ENCODE data around the gene LRRK1.
A peak's percentile ranks its signal among the peaks of the same experiment; 100 is the strongest.

Gene LRRK1

GRCh38 chr15:101013201-101013550 is 94.0 kb downstream of the LRRK1 start:
- TF ChIP-seq, protein P1, sequence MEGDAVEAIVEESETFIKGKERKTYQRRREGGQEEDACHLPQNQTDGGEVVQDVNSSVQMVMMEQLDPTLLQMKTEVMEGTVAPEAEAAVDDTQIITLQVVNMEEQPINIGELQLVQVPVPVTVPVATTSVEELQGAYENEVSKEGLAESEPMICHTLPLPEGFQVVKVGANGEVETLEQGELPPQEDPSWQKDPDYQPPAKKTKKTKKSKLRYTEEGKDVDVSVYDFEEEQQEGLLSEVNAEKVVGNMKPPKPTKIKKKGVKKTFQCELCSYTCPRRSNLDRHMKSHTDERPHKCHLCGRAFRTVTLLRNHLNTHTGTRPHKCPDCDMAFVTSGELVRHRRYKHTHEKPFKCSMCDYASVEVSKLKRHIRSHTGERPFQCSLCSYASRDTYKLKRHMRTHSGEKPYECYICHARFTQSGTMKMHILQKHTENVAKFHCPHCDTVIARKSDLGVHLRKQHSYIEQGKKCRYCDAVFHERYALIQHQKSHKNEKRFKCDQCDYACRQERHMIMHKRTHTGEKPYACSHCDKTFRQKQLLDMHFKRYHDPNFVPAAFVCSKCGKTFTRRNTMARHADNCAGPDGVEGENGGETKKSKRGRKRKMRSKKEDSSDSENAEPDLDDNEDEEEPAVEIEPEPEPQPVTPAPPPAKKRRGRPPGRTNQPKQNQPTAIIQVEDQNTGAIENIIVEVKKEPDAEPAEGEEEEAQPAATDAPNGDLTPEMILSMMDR (IDR thresholded peaks at IDR 0.05; ENCODE audit: insufficient read depth, missing control alignments), result no peak
- DNase-seq (ENCODE audit: insufficient read length, low spot score), result no peak
- FAIRE-seq, result no peak

DNA sequence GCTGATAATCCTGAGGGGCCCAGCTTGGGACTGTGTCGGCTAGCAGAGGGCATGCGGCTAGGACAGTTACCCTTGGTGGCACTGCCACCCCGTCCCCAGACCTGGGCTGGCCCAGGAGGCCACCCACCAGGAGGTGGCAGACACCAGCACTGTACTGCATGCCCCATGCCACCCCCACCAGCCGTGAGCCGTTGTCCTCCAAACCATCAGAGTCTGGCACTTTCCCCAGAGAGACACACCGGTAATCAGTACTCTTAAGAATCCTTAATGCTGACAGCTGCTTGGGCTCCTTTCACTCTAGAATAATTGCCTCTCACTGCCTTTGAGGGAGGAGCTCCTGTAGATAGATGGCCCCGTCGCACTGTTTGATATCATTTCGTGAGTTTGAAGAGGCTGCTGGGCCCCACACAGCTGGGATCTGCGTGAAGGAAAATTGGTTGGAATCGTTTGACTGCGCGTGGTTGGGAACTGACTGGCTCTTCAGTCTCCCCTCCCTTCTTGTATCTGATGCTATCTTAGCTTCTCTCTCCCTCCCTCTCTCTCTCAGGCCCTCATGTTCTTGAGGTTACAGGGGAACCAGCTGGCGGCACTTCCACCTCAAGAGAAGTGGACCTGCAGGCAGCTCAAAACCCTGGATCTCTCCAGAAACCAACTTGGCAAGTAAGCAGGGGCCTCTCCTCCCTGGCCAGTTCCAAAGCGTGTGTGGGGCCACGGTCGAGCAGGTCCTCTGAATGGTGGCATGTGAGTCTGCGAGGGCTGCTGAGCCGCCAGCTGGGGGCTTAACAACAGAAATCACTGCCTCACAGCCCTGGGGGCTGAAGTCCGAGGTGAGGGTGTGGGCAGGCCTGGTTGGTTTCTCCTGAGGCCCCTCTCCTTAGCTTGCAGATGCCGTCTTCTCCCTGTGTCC is 94.9 kb downstream of the LRRK1 start:
- TF ChIP-seq, protein P1 (IDR thresholded peaks at IDR 0.05; ENCODE audit: insufficient read depth, missing control alignments), result no peak
- FAIRE-seq, result no peak
- DNase-seq (ENCODE audit: insufficient read length, low spot score), result no peak

- FAIRE-seq, result peak; percentile 72
- TF ChIP-seq, protein P1 (IDR thresholded peaks at IDR 0.05; ENCODE audit: insufficient read depth, missing control alignments), result peak; percentile 87
- peak; percentile 64 for DNase-seq (ENCODE audit: insufficient read length, low spot score)
These were observed 96.0 kb downstream of the LRRK1 start for GRCh38 chr15:101014921-101015841.

- no peak for FAIRE-seq
- TF ChIP-seq, protein P1 (IDR thresholded peaks at IDR 0.05; ENCODE audit: insufficient read depth, missing control alignments), result no peak
These were observed 97.4 kb downstream of the LRRK1 start for GRCh38 chr15:101016581-101016980.

GRCh38 chr15:101017093-101017754 is 98.1 kb downstream of the LRRK1 start:
- TF ChIP-seq, protein P1 (IDR thresholded peaks at IDR 0.05; ENCODE audit: insufficient read depth, missing control alignments), result no peak
- FAIRE-seq (no peak), DNase-seq (ENCODE audit: insufficient read length, low spot score) (no peak)

More at GRCh38 chr15:101016581-101016980, 97.4 kb downstream of the LRRK1 start:
- no peak for DNase-seq (ENCODE audit: insufficient read length, low spot score)

DNA sequence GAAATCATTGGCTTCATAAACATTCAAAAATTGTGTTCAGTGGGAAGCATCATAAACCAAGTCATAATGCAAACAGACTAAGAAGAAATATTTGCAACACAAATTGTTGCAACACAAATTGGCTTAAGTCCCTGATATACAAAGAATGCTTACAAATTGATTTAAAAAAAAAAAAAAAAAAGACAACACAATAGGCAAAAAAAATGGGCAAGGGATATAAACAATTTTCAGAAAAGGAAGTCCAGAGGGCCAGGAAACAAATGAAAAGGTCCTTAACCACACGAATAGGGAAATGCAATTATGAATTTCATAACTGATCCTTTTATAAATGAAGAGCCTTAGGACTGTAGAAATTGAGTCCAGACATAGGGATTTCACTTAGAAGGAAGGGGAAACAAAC is 98.9 kb downstream of the LRRK1 start:
- no peak for DNase-seq (ENCODE audit: insufficient read length, low spot score)
- FAIRE-seq, result no peak
- TF ChIP-seq, protein P1 (IDR thresholded peaks at IDR 0.05; ENCODE audit: insufficient read depth, missing control alignments), result no peak
